ENCODE data around the gene SH3PXD2A.

DNA sequence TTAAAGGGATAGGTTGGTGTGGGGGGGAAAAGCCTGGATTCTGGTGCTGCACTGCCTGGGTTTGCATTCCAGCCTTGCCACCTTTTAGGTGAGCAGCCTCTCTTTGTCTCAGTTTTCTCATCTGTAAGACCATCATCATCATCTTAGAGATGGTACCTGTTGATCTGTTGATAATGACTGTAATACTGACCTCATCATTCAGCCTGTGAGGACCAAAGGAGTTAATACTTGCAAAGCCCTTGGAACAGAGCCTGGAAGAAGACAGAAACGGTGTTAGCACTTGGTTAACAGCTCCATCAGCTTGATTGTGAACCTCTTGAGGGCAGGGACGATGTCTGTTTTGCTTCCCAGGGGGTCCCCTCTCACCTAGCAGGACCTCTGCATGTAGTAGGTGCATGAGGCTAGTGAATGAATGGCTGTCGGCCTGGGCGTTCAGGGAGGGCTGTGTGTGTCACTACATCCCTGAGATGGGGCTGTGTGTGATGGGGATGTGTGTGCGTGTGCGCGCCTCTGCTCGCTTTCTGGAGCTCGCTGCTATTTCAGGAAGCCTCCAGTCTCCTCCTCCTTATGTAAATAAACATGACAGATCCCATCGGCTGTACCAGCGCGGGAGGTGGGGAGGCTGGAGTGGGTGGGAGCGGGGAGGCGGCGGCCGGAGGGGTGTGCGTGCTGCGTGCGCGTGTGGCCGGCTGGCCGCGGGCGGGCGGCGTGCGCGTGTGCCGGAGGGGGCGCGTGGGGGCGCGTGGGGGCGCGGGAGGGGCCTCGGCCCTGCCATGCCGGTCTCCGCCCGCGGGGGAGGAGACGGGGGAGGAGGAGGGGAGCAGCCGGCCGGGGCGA, 300.7 kb downstream of the SH3PXD2A start:
- TF ChIP-seq, protein P1, sequence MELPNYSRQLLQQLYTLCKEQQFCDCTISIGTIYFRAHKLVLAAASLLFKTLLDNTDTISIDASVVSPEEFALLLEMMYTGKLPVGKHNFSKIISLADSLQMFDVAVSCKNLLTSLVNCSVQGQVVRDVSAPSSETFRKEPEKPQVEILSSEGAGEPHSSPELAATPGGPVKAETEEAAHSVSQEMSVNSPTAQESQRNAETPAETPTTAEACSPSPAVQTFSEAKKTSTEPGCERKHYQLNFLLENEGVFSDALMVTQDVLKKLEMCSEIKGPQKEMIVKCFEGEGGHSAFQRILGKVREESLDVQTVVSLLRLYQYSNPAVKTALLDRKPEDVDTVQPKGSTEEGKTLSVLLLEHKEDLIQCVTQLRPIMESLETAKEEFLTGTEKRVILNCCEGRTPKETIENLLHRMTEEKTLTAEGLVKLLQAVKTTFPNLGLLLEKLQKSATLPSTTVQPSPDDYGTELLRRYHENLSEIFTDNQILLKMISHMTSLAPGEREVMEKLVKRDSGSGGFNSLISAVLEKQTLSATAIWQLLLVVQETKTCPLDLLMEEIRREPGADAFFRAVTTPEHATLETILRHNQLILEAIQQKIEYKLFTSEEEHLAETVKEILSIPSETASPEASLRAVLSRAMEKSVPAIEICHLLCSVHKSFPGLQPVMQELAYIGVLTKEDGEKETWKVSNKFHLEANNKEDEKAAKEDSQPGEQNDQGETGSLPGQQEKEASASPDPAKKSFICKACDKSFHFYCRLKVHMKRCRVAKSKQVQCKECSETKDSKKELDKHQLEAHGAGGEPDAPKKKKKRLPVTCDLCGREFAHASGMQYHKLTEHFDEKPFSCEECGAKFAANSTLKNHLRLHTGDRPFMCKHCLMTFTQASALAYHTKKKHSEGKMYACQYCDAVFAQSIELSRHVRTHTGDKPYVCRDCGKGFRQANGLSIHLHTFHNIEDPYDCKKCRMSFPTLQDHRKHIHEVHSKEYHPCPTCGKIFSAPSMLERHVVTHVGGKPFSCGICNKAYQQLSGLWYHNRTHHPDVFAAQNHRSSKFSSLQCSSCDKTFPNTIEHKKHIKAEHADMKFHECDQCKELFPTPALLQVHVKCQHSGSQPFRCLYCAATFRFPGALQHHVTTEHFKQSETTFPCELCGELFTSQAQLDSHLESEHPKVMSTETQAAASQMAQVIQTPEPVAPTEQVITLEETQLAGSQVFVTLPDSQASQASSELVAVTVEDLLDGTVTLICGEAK (IDR thresholded peaks at IDR 0.05; ENCODE audit: borderline replicate concordance) = no peak
- TF ChIP-seq POLR2AphosphoS2 (IDR thresholded peaks at IDR 0.05; ENCODE audit: low read depth, low read length) = no peak
- no peak for TF ChIP-seq ZNF24 (IDR thresholded peaks at IDR 0.05)
- no peak for TF ChIP-seq CBX3 (IDR thresholded peaks at IDR 0.05; ENCODE audit: borderline replicate concordance, low read depth)
- no peak for TF ChIP-seq ZNF274 (IDR thresholded peaks at IDR 0.05; ENCODE audit: insufficient read depth, insufficient read length)
- no peak for TF ChIP-seq POLR2AphosphoS5 (IDR thresholded peaks at IDR 0.05; ENCODE audit: low read length)
- TF ChIP-seq TARDBP (IDR thresholded peaks at IDR 0.05; ENCODE audit: borderline replicate concordance) = no peak

Data from GM12878 (cell line).